Measurements from ENCODE around the gene PRRT1.

DNA sequence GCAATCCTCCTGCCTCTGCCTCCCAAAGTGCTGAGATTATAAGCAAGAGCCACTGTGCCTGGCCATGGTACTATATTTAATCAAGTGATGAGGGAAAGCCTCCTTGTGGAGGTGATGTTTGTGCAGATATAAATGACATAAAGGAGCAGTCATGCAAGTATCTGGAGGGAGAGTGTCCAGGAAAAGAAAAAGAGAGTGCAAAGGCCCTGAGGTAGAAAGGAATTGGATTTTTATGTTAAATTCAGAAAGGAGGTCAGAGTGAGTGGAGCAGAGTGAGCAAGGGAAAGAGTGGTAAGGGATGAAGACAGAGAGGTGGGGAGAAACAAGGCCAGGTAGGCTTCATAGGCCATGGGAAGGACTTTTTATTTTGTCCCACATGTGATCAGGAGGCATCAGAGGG is 14.3 kb downstream of the PRRT1 start:
- TF ChIP-seq, protein P1, sequence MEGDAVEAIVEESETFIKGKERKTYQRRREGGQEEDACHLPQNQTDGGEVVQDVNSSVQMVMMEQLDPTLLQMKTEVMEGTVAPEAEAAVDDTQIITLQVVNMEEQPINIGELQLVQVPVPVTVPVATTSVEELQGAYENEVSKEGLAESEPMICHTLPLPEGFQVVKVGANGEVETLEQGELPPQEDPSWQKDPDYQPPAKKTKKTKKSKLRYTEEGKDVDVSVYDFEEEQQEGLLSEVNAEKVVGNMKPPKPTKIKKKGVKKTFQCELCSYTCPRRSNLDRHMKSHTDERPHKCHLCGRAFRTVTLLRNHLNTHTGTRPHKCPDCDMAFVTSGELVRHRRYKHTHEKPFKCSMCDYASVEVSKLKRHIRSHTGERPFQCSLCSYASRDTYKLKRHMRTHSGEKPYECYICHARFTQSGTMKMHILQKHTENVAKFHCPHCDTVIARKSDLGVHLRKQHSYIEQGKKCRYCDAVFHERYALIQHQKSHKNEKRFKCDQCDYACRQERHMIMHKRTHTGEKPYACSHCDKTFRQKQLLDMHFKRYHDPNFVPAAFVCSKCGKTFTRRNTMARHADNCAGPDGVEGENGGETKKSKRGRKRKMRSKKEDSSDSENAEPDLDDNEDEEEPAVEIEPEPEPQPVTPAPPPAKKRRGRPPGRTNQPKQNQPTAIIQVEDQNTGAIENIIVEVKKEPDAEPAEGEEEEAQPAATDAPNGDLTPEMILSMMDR (IDR thresholded peaks at IDR 0.05) = no peak
- no peak for TF ChIP-seq POLR2A (IDR thresholded peaks at IDR 0.05)
